Fibroblast of lung (primary cell): ENCODE measurements around the gene NOL12. TPM values are rescaled to one million over a fixed set of nuclear protein-coding genes. Genes with fewer than 3 reads are reported as not detected.
"Not testable (repeated sequence)": the region's sequence is repeated elsewhere in the genome, so short reads cannot be mapped to it uniquely, and the experiment has no call there.

Experiments
- DNase-seq, 2 donors: peaks; one replicate each; pipeline versions ENCODE4 v3.0.0 to v3.0.0-alpha.2; 2010; ENCODE audit warnings: low read depth in 2 of 2
- H2AFZ ChIP-seq: 2 replicates; pipeline ENCODE4 v1.5.1; 2012; ENCODE audit warnings: low read length, control low read depth, inconsistent platforms
- H3K27ac ChIP-seq: 2 replicates; pipeline ENCODE4 v1.5.1; 2011; ENCODE audit warnings: low read length, control low read depth; ENCODE audit not compliant: insufficient read depth
- H3K27me3 ChIP-seq: 2 replicates; pipeline ENCODE4 v1.5.1; 2011; ENCODE audit warnings: mild to moderate bottlenecking, low read length; ENCODE audit not compliant: control insufficient read depth, insufficient read depth
- H3K36me3 ChIP-seq: 2 replicates; pipeline ENCODE4 v1.5.1; 2011; ENCODE audit warnings: low read length; ENCODE audit not compliant: control insufficient read depth, insufficient read depth
- H3K4me1 ChIP-seq: 2 replicates; pipeline ENCODE4 v1.5.1; 2011; ENCODE audit warnings: low read length; ENCODE audit not compliant: control insufficient read depth, insufficient read depth; ENCODE audit errors: extremely low read depth
- H3K4me2 ChIP-seq: 2 replicates; pipeline ENCODE4 v1.5.1; 2011; ENCODE audit warnings: low read length, control low read depth; ENCODE audit not compliant: insufficient read depth; ENCODE audit errors: extremely low read depth
- H3K4me3 ChIP-seq, 4 experiments: fragments of 200-600 bp in 1 of 4; sonication (generic) in 1 of 4; replicated peaks in 1 of 4; 2 replicates each; pipeline ENCODE4 v1.5.1; 2011 to 2016; ENCODE audit warnings: low read length in 4 of 4, low read depth in 3 of 4, mild to moderate bottlenecking in 3 of 4, control low read depth in 2 of 4, inconsistent platforms in 1 of 4, mixed read lengths in 1 of 4; ENCODE audit not compliant: insufficient read depth in 1 of 4; ENCODE audit errors: control extremely low read depth in 1 of 4
- H3K79me2 ChIP-seq: 2 replicates; pipeline ENCODE4 v1.5.1; 2012; ENCODE audit warnings: mild to moderate bottlenecking, low read length, inconsistent platforms; ENCODE audit not compliant: control insufficient read depth, insufficient read depth
- H3K9ac ChIP-seq: 2 replicates; pipeline ENCODE4 v1.5.1; 2011; ENCODE audit warnings: mild to moderate bottlenecking, low read length, control low read depth; ENCODE audit not compliant: insufficient read depth
- H3K9me3 ChIP-seq: 2 replicates; pipeline ENCODE4 v1.5.1; 2012; ENCODE audit warnings: low read depth, low read length; ENCODE audit not compliant: control insufficient read depth, insufficient read depth
- H4K20me1 ChIP-seq: 2 replicates; pipeline ENCODE4 v1.5.1; 2011; ENCODE audit warnings: low read length; ENCODE audit not compliant: control insufficient read depth, insufficient read depth; ENCODE audit errors: extremely low read depth
- CTCF ChIP-seq, 2 donors: IDR thresholded peaks in 1 of 2; conservative IDR thresholded peaks in 1 of 2; 1 replicate in 1 of 2; 2 replicates in 1 of 2; pipeline ENCODE4 v1.5.1; 2011 to 2012; ENCODE audit warnings: low read length in 2 of 2, control low read depth in 1 of 2, inconsistent platforms in 1 of 2, low read depth in 1 of 2, mild to moderate bottlenecking in 1 of 2
- EZH2 ChIP-seq: IDR thresholded peaks from 2 replicates; pipeline ENCODE4 v1.5.1; 2012; ENCODE audit warnings: low read length, control low read depth, mild to moderate bottlenecking; ENCODE audit errors: missing control alignments
- polyA plus RNA-seq, 2 donors: library from polyadenylated mRNA; depleted of rRNA in 1 of 2; stranded (reverse) in 1 of 2; unstranded in 1 of 2; fragments of >200 nt; gene quantifications; 2 replicates each; pipeline ENCODE4 v1.2.1, GENCODE V29; 2011 to 2012; ENCODE audit warnings: missing spikeins in 1 of 2
- total RNA-seq: library from RNA; depleted of rRNA; stranded (reverse); fragments of >200 nt; gene quantifications from 2 replicates; pipeline ENCODE4 v1.2.1, GENCODE V29; 2014

Gene NOL12
- total and polyA plus RNA-seq, 2 donors (not counting 1 experiment from before 2014, with no cell fraction given), result 12.8 to 15.4 TPM

GRCh38 chr22:37690407-37690806 is 4.3 kb downstream of the NOL12 start:
- H2AFZ ChIP-seq, result no peak overlapping the region
- H3K9me3 ChIP-seq, result no peaks in the 10 kb centered on the region
- H3K27ac ChIP-seq, result no peak overlapping the region
- peaks cover 14% of the 10 kb centered on the region for H3K79me2 ChIP-seq
- H4K20me1 ChIP-seq, result no peaks in the 10 kb centered on the region
- peaks cover 27% of the 10 kb centered on the region for H3K36me3 ChIP-seq
- peaks cover 2% of the 10 kb centered on the region for H3K4me1 ChIP-seq
- TF ChIP-seq EZH2 (no peak), CTCF (conservative IDR thresholded peaks at IDR 0.05 in 1 of 2, IDR thresholded peaks at IDR 0.05 in 1 of 2; ENCODE audit: low read depth in 1 of 2, low read length in 2 of 2) (no peak)
- H3K27me3 ChIP-seq, result no peaks in the 10 kb centered on the region
- DNase-seq, result no peak
- no peak overlapping the region for H3K9ac ChIP-seq
- H3K4me3 ChIP-seq, result no peak overlapping the region
- H3K4me2 ChIP-seq, result no peak overlapping the region

GRCh38 chr22:37690901-37691504 is 4.9 kb downstream of the NOL12 start:
- peaks cover 27% of the 10 kb centered on the region for H3K36me3 ChIP-seq
- H4K20me1 ChIP-seq, result no peaks in the 10 kb centered on the region
- peak in 1 of 2 donors; percentile 21 for DNase-seq
- no peak overlapping the region for H2AFZ ChIP-seq
- H3K79me2 ChIP-seq, result peaks cover 14% of the 10 kb centered on the region
- TF ChIP-seq CTCF (conservative IDR thresholded peaks at IDR 0.05 in 1 of 2, IDR thresholded peaks at IDR 0.05 in 1 of 2; ENCODE audit: low read depth in 1 of 2, low read length in 2 of 2) (no peak), EZH2 (no peak)
- H3K9me3 ChIP-seq, result no peaks in the 10 kb centered on the region
- no peak overlapping the region for H3K4me2 ChIP-seq
- no peak overlapping the region for H3K27ac ChIP-seq
- H3K4me1 ChIP-seq, result peaks cover 6% of the 10 kb centered on the region
- H3K27me3 ChIP-seq, result no peaks in the 10 kb centered on the region
- no peak overlapping the region for H3K9ac ChIP-seq
- no peak overlapping the region for H3K4me3 ChIP-seq

GRCh38 chr22:37692627-37693285 is 6.6 kb downstream of the NOL12 start:
- H3K9ac ChIP-seq, result no peak overlapping the region
- peaks cover 3% of the 10 kb centered on the region for H3K79me2 ChIP-seq
- H3K4me1 ChIP-seq, result peaks cover 8% of the 10 kb centered on the region
- peaks cover 27% of the 10 kb centered on the region for H3K36me3 ChIP-seq
- no peak for DNase-seq
- H3K4me2 ChIP-seq, result no peak overlapping the region
- no peak overlapping the region for H3K27ac ChIP-seq
- no peaks in the 10 kb centered on the region for H3K27me3 ChIP-seq
- H4K20me1 ChIP-seq, result no peaks in the 10 kb centered on the region
- TF ChIP-seq CTCF (conservative IDR thresholded peaks at IDR 0.05 in 1 of 2, IDR thresholded peaks at IDR 0.05 in 1 of 2; ENCODE audit: low read depth in 1 of 2, low read length in 2 of 2) (no peak), EZH2 (no peak)
- H3K9me3 ChIP-seq, result no peaks in the 10 kb centered on the region
- no peak overlapping the region for H3K4me3 ChIP-seq
- H2AFZ ChIP-seq, result no peak overlapping the region

- H3K27ac ChIP-seq, DNase-seq, H3K79me2 ChIP-seq, H3K4me3 ChIP-seq, H3K9ac ChIP-seq, H2AFZ ChIP-seq, H3K4me1 ChIP-seq, H4K20me1 ChIP-seq, H3K9me3 ChIP-seq, H3K27me3 ChIP-seq, H3K4me2 ChIP-seq: not testable (repeated sequence)
- H3K36me3 ChIP-seq, result peaks cover 18% of the 10 kb centered on the region
Measured at GRCh38 chr22:37694131-37694530, 8.0 kb downstream of the NOL12 start.
